Measurements from ENCODE around the gene SLC25A19.
"Not testable (repeated sequence)": the region's sequence is repeated elsewhere in the genome, so short reads cannot be mapped to it uniquely, and the experiment has no call there.

SLC25A19 gene

GRCh38 chr17:75266316-75267152, 22.7 kb downstream of the SLC25A19 start:
- no peak for DNase-seq

DNA sequence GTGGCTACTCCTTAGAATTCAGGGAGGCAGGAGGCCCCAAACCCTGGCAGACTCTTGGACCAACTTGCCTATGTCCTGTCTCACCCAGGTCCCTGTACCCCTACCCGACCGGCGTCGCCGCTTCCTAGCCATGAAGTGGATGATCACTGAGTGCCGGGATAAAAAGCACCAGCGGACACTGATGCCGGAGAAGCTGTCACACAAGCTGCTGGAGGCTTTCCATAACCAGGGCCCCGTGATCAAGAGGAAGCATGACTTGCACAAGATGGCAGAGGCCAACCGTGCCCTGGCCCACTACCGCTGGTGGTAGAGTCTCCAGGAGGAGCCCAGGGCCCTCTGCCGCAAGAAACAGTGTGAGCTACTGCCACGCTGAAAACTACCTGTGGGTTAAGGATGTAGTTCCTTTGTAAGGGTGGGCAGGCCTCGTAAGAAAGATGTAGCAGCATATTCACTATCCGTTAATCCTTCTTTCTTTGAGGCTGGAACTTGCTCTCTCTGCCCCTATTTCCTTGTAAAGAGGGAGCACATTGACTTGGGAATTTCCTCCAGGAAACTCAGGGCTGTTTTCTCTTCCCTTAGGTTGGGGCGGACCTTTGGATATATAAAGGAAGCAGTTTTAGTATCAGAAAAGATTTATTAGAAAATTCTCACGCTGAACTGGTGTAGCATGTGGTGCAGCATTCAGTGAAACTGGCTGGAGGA, 23.5 kb downstream of the SLC25A19 start:
- no peak for DNase-seq

DNA sequence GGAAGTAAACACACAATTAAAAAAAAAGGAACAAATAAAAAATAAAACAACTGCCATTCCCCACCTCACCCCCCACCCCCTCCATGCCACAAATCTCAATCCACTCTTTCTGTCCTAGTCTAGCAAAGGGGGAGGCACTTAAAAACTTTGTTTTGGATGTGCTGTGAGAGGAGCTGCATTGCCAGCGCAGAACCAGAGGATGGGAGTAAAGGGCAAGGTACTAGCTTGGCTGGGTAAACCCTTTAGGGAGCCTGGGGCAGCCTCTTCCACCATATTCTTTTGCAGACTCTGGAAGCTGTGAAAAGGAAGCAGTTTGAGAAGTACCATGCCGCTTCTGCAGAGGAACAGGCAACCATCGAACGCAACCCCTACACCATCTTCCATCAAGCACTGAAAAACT, 26.2 kb downstream of the SLC25A19 start:
- DNase-seq: no peak

GRCh38 chr17:75262112-75262606, 27.1 kb downstream of the SLC25A19 start:
- no peak for DNase-seq

GRCh38 chr17:75261336-75262111, 27.7 kb downstream of the SLC25A19 start, which contains the start of the genes GGA3 and MRPS7:
GGA3 (minus strand) TSS chr17:75261606; CDS start chr17:75261587, 19 bp downstream.
MRPS7 (plus strand) TSS chr17:75261879; CDS start chr17:75261901, 22 bp downstream.
- peak; percentile 92 for DNase-seq

DNA sequence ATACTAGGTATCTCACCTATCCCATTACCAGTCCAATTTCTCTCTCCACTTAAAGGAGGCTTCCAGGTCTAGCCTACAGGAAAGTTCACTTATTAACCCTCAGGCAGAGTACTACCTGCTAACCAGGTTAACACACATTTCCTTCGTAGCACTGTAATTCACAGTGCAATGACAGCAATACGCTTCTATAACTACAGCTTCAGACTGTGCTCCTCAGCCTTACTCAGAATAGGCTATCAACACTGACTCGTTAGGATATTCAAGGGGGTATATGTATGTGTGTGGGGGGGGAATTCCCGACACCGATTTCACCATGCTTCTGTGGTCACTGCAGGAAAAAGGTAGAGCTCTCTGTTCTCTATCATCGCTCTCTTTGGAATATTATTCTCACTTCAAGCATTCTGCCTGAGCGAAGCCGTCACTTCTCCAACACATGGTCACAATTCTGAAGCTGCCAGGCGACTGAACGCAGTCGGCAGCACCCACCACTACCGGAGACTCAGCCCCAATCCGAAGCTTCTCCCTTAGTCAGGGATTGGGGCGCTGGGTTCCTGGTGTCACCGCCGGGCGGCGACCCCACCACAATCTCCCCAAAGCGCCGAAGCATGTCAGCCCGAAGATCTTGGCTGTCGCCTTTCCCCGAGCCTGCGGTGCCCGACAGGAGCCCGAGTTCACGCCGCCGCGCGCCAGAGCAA, 28.4 kb downstream of the SLC25A19 start:
- DNase-seq: no peak

DNA sequence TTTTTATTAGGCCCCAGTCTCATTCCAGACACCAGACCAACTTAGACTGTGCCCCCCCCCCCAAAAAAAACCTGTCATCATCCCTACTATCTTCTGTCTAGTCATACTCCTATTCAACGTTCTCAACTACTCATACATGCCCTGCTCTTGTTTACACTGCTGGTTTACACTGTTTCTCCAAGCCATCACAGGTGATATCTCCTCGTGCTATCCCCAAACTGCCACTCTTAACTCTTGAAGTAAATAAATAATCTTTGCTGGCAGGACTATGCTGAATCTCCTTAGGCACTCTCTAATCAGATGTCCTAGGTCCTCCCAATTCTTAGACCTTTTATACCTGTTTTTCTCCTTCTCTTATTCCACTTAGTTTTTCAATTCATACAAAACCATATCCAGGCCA, 32.0 kb downstream of the SLC25A19 start:
- DNase-seq: not testable (repeated sequence)

DNA sequence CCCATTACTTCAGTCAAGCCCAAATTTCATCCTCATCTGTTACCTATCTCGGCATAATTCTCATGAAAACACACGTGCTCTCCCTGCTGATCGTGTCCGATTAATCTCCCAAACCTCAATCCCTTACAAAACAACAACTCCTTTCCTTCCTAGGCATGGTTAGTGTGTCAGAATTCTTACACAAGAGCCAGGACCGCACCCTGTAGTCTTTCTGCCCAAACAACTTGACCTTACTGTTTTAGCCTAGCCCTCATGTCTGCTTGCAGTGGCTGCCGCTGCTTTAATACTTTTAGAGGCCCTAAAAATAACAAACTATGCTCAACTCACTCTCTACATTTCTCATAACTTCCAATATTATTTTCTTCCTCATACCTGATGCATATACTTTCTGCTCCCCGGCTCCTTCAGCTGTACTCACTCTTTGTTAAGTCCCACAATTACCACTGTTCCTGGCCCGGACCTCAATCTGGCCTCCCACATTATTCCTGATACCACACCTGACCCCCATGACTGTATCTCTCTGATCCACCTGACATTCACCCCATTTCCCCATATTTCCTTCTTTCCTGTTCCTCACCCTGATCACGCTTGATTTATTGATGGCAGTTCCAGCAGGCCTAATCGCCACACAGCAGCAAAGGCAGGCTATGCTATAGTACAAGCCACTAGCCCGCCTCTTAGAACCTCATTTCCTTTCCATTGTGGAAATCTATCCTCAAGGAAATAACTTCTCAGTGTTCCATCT, 33.1 kb downstream of the SLC25A19 start:
- DNase-seq: not testable (repeated sequence)

DNA sequence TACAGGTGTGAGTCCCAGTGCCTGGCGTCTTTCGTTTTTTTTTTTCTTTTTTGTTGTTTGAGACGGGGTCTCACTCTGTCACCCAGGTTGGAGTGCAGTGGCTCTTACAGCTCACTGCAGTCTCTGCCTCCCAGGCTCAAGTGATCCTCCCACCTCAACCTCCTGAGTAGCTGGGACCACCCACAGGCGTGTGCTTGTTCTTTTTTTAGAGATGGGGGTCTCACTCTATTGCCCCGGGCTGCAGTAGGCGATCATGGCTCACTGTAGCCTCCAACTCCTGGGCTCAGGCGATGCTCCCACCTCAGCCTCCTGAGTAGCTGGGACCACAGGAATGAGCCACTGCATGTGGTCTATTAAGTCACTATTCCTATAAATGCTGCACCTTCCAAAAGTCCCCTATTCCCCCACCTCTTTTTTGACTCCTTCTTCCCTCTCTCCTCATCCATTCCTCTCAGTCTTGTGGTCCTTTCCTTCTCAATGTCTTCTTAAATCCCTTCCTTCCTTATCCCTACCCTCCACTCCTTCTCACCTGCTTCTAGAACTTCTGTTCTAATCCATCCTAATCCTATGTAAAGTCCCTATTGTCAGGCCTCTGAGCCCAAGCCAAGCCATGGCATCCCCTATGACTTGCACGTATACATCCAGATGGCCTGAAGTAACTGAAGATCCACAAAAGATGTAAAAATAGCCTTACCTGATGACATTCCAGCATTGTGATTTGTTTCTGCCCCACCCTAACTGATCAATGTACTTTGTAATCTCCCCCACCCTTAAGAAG, 37.0 kb downstream of the SLC25A19 start:
- DNase-seq: no peak

DNA sequence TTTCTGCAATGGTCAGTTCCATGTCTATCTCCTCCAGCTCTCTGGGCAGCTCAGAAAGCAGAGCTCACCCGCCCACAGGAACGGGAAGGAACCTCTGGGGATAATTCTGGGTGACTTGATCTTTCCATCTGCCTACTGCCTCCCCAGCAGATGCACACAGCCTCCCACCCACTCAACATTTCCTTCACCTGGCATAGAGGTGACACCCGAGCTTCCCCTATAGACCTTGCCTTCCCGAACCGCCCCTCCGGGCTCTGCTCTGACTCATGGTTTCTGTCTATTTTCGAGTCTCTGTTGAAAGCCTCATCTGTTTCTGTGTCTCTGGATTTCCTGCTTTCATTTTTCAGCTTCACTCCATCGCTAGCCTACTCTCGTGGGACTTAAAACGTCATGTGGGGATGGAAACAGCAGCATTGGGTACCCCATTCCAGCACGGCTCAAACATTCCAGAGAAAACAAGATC, 39.2 kb downstream of the SLC25A19 start:
- DNase-seq: peak; percentile 47

DNA sequence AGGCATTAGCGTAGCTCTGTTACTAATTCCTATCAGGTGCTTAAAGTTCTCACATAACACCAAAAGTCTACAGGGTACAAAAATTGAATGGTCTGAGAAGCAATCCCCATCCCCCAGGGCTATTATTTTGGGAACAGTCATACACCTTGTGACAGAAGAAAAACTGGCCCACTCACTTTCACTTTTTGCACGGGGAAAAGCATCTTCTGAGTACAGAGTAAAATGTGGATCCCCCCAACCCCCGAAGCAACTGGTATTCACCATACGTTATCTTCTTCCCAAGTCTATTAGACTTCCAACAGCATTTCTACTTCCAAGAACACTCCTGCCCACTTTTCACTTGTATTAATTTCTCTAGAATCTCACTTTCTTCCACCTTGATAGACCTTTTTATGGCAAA, 39.7 kb downstream of the SLC25A19 start:
- DNase-seq: no peak

GRCh38 chr17:75246404-75246803, 42.8 kb downstream of the SLC25A19 start:
- no peak for DNase-seq

GRCh38 chr17:75245011-75245410, 44.2 kb downstream of the SLC25A19 start:
- DNase-seq: no peak

DNA sequence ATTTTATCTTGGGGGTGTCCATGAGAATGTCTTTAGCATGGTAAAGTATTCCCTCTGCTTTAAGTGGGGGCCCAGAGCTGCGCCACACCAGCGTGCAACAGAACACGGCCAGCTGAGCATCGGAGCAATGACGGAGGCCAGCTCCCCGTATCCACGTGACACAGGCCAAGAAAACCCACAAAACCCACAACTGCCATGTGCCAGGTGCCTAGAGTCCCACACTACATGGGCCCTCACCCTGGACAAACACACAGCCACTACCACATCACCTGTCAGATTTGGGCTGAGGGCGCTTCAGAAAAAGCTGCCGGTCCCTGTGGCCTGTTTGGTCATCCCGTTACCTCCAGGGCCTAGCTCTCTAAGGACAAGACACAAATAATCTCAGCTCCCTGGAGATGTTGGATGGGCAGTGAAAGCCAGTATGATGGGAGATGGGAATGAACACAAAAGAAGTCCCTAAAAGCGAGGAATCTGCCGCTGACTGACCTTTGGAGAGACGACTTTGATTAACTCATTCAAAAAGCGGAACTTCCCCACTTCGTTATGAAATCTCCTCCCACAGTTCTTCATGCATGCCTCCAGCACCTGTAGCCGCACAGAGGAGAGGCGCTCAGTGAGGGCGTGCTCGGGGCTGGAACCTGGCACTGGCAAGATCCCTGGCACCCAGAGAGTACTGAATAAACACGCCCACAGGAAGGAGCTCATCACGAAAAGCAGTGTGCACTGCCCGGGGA, 44.9 kb downstream of the SLC25A19 start:
- no peak for DNase-seq

- DNase-seq: no peak
These were observed 46.7 kb downstream of the SLC25A19 start for GRCh38 chr17:75242461-75243042.

DNA sequence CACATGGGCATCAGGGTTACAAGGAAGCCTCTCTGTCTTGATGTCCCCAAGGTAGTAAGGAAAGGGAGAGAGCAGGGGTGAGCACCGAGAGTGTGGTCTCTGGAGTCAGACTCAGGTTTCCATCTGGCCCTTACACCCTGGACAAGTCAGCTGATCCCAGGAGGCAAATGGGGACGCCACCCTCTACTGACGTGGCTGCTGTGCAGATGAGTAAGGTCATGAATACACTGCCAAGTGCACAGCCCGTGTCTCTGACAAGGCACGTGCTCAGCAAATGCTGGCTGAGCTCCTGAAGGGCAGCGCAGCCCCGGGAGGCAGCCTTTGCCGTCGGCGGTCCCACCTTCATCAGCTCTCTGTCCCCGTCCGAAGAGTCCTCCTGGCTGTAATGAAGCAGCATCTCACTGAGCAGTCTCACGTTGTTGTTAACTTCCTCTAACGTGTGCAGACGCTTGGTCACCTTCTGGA, 47.2 kb downstream of the SLC25A19 start:
- DNase-seq: no peak

GRCh38 chr17:75241502-75241901, 47.7 kb downstream of the SLC25A19 start:
- no peak for DNase-seq

GRCh38 chr17:75241143-75241430, 48.1 kb downstream of the SLC25A19 start:
- DNase-seq: no peak

- no peak for DNase-seq
These were observed 48.7 kb downstream of the SLC25A19 start for GRCh38 chr17:75240394-75241142.

Data from activated effector memory CD4-positive, alpha-beta T cell treated with Interleukin-2 at 50 U/mL for 16 hours (primary cell).